HG03565 (cell line): ENCODE results near the gene NINJ2.

ENCODE experiments used
- ATAC-seq: cut with Tn5 transposase; IDR thresholded peaks from one replicate; pipeline ENCODE4 v1.9.1; 2021; ENCODE audit warnings: mild to moderate bottlenecking, moderate library complexity; ENCODE audit not compliant: unreplicated experiment

Gene NINJ2

DNA sequence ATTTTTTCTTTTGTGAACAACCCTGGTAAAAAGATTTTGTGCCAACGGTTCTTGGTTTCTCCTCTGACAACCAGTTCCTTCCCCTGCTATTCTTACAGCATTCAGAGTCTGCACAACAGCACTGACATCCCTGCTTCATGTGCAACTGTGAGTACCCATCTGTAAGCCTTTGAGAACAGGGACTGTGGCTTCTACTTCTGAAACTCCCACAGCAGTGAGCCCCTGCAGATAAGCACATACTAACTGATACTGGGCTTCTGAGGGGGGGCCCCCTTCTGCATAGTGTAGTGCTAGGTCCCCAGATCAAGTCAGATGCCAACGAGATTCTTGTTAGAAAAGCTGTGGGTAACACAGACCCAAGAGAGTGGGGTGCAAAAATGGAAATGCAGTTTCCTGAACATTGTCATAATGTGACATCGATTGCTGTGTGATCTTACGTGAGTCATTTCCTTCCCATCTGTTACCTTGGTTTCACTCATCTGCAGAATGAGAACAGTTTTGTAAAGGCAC, 11.1 kb upstream of the NINJ2 start:
- peak; percentile 71 for ATAC-seq

DNA sequence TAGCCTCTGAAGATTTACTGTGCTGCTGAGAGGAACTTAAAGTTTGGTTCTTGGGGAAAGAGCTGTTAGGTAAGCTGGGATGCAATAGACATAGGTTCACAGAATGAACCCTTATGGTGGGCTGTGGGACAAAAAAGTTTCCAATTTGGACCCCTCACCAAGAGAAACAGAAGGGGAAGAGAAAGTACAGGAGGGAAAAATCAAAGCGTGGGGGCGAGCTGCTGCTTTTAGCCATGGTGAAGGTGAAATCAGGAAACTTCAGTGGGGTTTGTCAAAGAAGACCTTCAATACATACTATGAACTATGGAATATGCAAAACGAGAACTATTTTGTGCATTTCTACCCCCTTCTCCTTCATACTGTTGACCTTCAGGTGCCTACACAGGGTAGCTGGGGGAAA, 10.6 kb upstream of the NINJ2 start:
- peak; percentile 6 for ATAC-seq

DNA sequence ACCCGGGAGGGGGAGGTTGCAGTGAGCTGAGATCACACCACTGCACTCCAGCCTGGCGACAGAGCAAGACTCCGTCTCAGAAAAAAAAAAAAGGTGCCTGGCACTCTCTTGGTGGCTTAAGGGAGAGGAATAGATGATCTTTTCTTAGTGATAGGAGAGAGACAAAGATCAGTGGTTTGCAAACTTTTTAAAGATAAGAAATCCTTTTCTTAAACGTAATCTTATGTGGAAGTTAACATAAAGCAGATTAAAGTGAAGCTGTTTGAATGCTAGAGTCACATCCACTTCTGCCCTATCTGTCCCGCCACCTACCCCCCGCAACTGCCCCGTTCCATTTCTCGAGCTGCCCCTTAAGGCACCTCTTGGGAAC, 6.3 kb upstream of the NINJ2 start:
- ATAC-seq = no peak

DNA sequence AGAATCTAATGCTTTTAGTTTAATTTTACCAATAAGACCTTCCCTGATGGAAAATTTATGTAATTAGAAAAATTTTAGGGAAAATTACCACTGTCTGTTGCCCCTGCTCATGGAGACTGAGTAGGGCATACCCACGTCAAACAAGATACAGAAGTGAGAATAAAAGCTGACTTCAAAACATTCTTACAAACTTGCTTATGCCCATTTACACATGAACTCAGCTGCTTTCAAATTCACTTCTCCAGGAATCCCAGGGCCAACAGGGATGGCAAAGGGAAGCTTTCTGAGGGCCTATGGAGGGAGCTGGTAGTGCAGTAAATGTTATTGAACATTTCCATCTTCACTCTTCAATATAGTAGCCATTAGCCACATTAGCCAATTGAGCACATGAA, 4.8 kb upstream of the NINJ2 start:
- ATAC-seq = no peak

DNA sequence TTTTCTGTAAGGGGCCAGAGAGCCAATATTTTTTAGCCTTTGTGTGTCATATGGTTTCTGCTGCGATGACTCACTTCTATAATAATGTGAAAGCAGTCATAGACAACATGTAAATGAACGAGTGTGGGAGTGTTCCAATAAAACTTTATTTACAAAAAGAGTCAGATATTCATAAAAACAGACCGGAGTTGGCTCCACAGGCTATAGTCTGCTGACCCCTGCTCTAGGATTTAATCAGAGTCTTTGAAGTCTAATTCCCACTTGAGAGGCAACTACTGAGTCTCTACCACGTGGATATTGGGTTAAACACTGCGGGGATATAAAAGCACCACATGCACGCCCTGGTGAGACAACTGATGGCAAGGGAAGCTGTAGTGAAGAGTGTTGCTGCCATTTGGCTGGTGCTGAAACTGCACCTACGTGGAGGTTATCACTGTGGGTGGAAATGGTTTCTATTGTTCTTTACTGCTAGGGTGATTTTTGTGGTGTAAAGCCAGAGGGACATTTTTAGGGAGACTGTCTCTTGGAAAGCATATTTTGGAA, 3.6 kb upstream of the NINJ2 start:
- ATAC-seq = no peak

DNA sequence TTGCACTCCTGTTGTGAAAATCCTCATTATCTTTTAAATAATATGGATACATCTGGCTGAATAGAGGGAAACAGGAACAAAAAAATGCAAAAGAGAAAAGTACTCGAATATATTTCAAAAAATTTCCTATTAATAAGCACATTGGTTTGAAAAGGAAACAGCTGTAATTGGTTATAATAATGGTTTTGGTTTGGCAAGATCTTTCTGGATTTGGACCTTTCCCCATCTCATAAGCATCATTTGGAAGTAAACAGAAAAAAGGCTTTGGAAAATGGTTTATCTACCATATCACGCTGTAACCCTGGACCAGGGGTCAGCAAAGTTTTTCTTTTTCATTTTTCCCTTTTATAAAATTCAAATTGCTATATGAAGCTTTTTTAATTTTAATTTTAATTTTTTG, 2.8 kb upstream of the NINJ2 start:
- ATAC-seq = no peak

DNA sequence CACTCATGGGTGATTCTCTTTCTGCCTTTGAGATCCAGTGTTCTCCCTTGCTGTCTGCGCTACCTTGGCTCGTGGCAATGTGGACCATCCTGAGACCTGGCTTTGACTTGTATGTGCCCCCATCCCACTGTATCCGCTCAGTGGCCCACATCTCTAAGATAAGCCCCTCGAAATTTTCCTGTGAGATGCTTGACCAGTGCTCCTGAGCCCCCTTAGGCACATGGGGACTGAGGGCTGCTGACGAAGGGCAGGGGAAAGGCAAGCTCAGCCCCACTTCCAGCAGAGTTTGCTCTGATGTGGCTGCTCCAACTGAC, 1.5 kb upstream of the NINJ2 start:
- ATAC-seq = no peak

DNA sequence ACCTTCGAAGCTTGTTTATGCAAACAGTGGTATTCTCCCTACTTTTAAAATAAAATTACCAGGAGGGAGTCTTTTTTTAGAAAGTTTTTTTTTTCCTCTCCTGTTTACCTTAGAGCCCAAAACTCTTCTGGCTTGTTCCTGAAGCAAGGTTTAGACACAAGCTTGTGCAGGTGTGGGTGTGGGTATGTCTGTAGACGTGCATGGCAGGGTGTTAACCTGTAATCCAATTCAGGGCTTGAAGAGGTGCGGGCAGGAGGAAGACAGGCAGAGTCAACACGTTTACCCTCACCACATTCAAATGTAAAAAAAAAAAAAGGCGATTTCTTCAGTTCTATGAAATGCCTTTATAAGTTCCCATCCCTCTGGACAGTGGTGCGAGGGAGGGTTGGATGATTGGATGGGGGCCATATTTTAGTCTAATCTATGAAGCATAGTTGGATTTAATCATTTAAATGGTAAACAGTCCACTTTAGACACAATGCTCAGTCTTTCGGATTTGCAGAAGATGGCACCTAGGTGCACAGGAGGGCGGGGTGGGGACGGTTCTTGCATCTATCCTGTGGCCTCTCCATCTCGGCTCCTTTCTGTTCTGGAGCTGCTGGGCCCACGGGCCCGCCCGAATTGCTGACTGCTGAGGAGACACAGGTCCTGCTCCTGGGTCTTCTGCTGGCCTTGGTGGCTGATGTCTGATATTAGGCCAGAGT, 982 bp upstream of the NINJ2 start:
- ATAC-seq = no peak

DNA sequence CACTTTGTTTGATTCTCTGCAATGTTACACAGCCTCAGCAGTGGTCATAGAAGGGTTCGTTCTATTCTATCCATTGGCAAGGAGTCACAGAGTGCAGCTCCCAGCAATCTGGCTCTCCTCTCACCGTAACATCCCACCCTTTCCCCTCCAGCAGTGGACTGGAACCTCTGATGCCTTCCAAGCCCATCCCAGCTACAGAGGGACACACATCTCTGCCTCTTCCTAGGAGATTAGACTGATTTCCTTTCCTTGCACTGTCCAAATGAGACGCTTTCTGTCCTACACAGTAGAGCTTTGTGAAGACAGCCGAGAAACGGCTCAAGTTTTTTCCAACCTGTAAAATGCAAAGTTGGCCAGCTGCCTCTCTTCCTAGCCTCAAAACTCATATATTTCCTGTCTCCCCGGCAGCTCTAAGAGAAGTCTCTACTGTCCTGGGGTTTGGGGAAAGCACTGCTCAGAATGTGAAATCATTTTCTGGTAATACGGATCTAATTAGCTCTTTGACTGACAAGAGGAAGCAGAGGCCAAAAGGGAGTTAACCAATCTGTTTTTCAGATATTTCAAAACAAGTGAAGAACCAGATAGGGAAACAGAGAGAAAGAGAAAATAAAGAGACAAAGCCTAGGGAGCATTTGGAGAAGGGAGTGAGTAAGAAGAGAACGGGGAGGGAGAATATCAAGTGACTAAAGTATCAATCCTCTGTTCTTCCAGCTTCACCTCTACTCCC, 516 bp downstream of the NINJ2 start:
- ATAC-seq = no peak

DNA sequence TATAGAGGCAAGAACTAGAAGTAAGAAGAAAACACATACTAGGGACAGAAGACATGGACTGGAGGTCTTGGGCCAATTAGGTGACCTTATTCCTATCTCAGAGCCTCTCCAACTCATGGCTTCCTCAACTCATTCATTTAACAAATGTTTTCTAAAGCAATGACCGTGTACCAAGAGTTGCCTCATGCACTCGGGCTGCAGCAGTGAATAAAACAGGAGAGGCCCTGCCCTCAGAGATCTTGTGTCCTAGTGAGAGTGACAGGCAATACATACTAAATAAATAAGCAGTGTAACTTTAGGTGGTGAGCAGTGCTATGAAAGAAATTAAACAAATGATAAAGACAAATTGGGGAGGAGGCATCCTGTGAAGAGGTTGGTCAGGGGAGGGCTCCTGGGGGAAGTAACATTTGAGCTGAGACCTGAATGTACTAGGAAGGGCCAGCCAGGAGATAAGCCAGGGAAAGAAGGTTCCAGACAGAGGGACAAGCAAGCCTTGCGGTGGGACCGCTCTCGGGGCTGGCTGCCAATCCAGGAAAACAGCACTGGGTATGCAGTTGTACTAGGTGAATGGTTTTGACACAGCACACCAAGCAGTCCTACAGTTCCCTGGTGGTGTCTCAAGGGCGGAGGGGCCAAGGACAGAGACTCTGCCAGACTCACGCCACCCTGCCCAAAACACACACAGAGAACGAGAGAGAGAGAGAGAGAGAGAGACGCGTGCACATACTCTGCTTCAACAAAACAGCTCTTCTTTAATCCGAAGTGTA, 1.3 kb downstream of the NINJ2 start:
- ATAC-seq = no peak

DNA sequence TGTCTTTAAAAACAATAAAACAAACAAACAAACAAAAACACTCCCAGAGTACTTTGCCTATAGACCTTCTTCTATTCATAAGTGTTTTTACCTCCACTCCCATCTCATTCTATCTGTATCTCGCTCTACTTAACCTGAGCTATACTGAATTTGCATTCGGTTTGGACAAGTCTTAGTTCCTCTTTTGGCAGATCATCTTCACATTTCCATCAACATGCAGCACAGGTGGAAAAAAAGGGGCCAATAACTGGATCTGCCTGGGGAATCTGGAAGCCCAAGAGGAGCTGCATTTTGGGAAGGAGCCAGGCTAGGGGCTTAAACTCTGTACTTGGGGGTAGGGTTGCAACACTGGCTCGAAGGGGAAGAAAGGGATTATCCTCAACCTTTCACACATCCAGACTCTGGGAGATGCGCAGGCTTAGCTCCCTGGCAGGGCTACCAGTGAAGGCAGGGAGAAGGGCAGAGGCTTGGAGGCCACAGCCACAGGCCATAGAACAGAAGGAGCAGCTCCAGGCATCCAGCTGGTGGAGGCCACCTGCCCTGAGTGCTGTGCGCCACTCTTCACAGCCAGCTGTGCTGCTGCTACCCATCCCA, 4.1 kb downstream of the NINJ2 start:
- ATAC-seq = peak; percentile 56

DNA sequence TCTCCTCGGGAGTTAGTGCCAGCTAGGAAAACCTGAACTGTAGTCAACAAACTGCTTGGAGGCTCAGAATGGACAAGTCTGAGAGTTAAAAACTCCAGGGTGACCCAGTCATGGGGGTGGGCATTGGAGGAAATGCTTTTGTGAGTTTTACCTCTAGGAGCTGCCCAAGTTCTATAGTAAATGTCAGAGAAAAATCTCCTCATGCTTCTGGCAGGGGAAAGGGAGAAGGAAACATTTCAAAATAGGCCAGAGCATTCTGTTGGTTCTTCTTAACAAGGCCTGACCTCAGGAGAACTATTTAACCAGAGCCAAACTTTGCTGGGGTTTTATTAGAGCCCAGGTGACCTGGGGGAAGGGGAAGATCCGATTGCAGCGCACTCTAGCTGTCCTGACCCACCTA, 12.3 kb downstream of the NINJ2 start:
- no peak for ATAC-seq

DNA sequence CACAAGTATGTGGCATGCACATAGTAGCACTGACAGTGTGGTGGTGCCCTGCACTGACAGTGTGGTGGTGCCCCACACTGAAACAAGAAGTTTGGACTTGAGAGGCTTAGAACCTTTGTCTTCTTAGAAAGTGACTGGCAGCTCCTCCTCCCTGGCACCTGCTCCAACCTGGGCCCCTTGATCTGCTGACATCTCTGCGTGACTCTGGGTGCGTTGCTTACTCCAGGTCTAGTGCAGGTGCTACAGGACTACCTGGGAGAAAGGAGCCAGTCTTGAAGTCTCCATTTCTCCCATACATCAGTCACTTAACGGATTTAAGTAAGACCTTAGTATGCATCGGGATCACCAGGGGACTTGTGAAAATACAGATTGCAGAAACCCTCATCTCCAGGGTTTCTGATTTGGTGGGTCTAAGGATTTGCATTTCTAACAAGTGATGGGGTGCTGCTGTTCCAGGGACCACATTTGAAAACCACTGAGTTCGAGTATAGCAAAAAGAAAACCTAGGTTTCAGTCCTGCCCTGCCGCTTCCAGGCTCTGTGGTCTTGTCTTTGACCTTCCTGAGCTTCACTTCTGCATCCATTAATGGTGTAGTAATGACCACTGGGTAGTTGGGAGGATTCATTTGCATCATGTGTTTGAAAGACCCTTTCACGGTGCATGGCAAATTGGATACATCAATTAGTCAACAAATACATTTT, 15.7 kb downstream of the NINJ2 start:
- ATAC-seq = no peak

DNA sequence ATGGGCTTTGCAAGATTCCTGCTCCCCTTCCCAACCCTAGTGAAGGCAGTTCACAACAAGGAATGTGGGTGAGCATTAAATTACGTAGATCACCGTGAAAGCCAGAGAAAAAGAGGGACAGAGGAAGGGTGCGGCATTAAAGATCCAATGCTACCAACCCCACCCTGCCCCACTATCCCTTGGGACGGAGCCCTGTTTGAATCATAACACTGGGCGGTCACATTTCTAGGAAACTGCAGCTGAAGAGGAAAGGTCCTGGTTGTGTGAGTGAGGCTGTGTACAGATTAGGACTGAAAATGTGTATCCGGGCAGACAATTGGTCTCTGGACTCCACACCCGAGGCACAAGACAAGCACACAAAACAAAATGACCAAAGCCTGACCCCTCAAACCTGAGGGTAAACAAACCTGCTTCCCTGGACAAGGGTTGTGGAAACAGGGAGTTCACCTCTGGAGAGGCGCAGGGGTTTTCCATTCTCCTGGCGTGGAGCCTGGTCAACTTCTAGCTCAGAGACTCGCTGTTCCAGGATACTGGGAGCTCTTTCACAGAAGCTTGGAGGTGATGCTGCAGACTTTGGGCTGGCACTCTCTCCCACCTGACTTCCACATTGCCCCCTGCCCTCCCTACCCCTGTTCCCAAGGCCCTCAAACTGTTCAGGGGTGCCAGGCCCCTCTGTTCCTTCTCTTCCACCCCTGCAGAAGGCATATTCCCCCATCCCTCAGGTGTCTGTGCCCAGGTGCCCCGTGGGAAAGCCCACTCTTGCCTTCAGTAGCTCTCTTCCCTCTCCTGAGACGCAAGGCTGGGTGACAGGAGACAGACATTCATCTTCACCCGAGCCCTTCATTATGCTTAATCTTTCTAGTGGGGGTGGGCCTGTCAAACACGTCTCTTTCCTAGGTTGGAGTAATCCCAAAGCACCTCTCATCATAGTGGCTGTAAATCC, 16.5 kb downstream of the NINJ2 start:
- ATAC-seq = no peak

DNA sequence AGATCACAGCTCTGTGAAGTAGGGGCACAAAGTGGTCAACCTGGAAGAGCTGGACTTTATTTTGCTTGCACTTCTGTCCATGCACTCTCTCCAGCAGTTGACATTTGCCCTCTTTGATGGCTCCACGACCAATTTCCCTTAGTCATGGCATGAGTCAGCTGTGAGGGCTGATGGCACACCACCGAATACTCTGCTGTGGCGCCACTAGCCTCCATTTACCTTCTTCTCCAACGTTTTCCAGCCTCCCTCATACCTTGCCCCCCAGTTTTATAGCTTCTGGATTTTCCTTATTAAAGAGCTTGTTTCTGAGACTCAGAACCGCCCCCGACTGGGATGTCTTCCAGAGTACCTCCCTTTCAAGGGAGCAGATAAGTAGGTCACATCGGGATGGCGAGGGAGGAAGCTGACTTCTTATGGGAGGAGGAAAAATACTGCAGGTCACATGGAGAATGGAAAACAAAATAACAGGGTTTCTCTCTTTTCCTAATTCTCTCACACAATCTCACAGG, 17.6 kb downstream of the NINJ2 start:
- no peak for ATAC-seq

DNA sequence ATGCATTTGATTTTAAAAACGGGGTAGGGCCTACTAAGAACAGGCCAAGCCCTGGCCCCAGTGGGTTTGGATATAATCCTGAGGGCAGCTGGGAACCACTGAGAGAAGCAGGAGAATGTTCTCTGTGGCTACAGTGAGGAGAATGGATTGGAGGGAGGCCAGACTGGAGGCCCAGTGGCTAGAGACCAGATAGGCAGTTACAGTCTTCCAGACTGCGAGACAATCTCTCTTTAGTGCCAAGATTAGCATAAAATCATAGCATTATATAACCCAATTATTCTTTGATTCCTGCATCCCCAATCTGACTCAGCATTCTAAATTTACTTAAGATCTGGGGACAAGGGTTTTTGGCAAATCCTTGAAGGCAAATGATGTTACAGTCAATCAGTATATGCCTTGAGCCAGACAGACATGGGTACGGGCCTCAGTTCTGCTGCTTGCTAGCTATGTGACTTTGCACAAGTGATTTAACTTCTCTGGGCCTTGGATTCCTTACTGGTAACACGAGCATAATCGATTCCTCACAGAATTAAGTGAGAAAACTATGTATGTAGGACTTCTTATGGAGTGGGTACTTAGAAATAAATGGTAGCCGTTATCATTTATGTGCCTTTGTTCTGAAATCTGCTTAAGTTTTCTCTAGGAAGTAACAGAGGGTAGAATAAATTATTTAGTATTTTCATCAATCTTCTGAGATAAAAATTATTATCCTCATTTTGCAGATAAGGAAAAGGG, 18.3 kb downstream of the NINJ2 start:
- no peak for ATAC-seq

DNA sequence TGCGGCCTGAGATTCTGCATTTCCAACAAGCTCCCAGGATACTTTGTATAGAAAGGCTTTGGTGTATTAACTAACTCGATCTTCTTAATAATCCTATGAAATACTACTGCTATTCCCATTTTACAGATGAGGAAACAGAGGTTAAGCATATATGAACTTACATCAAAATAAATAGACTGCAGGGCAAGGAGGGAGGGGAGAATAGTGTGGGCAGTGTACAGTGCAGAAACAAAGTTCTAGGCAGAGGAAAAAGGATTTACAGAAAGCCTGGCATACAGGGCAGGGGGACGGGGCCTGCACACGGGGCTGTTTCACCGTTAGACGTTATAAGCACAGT, 19.0 kb downstream of the NINJ2 start:
- no peak for ATAC-seq

DNA sequence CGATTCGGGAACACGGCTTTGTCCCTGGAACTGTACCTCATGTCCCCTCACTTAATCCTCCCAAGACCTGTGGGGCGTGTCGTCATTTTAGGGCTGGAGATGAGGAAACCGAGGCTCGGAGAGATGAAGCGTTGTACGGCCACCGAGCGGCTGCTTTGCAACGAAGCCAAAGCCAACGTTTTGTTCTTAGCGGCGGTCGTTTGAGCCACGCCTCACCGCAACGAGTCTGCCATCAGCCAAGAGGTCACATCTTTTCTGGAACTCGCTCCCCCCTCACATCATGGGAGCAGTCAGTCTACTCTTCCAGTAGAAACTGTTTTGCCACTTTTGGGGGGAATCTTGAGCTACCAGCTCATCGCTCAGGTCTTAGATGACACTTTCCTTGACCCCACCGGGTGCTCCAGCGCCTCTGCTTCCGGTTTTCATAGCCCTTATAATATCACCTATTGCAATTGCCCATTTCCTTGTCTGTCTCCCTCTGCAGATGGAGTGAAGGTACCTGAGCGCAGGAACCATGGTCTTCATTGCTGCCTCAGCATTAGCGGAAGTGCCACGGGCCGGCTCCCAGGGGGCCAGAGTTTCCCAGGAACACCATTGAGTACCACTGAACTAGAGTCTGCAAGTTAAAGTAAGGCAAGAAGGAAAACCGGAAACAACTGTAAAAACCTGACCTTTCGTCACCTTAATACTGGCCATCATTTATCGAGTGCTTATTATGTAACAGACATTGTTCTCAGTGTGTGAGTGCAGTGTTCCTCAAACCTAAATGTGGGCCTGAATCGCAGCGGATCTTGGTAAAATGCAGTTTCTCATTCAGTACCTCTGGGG, 19.6 kb downstream of the NINJ2 start:
- ATAC-seq = no peak
